ENCODE results near the gene SCT.

Gene SCT

DNA sequence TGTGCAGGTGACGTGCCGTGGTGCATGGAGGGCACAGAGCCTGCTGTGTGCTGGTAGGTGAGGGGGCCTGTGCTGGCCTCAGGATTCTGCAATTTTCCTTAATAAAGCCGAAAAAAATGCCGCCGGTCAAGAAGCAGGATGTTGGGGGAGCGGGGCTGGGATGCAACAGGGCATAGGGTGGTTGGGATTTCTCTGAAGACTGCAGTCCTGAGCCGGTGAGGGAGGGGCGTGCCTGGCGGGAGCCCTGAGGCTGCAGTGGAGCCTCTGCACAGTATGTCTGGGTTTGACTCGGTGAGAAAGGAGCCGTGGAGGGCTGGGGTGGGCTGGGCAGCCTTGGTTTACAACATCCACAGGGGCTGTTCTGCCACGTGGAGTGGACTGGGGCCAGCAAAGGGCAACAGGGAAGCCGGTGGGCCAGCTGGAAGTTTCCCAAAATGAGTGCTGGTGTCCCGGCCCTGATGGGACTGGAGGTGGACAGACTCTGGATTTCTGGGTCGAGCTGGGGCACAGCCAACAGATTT lies 3.6 kb downstream of the SCT start:
- DNase-seq (ENCODE audit: low read depth in 3 of 3, low spot score in 1 of 3): no peak

GRCh38 chr11:621838-622237 lies 5.1 kb downstream of the SCT start:
- no peak for DNase-seq (ENCODE audit: low read depth in 3 of 3, low spot score in 1 of 3)

DNA sequence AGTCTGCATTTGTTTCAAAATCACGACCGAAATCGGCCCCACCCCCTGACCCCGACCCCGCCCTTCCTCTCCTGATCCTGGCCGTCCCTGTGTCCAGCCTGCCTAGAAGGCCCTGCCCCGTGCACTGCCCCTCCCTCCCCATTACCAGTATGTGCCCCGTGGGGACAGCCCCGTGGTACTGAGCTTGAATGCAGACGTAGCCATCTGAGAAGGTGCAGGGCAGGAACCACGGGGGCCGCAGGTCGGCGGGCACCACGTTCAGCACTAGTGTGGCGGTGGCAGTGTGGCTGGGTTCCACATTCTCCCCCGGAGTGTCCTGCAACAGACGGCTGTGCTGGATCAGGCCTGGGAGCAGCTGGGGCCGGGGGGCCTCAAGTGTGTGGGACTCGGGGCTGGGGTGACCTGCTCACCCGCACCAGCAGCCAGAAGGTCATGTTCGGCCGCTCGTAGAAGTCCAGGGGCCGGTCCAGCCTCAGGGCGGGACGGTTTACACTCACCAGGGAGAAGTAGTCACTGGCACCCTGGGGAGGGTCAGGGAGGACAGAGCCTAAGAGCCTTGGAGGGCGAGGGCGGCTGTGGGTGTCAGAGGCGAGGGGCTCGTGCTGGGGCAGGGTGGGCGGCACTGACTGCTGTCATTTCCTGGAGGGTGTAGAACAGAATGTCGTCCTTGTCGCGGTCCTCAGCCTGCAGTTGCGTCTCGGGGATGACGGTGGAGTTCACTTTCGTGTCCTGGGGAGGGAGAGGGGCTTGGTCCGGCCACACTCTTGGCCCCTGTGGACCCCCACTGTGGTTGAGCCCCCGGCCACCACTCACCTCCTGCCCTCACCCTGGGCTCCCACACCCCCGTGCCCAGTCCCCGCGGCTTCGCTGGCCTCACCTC lies 5.8 kb downstream of the SCT start:
- no peak for DNase-seq (ENCODE audit: low read depth in 3 of 3, low spot score in 1 of 3)

DNA sequence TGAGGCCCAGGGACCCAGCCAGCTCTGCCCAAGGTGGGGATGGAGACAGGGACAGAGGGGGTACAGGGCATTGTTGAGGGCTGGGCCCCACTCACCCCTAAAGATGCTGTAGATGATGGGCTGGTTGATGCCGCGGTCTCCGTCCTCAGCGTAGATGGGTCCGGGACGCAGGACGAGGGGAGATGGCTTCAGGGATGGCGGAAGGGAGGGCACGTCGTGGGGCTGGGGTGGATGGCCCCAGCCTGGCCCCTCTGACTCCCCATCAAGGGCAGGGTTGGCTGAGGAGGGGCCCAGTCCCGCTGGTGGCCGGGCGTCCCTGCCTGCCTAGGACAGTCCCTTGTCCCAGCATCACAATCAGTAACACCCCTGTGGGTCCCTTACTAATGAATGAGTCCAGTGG lies 6.8 kb downstream of the SCT start:
- DNase-seq (ENCODE audit: low read depth in 3 of 3, low spot score in 1 of 3): no peak

DNA sequence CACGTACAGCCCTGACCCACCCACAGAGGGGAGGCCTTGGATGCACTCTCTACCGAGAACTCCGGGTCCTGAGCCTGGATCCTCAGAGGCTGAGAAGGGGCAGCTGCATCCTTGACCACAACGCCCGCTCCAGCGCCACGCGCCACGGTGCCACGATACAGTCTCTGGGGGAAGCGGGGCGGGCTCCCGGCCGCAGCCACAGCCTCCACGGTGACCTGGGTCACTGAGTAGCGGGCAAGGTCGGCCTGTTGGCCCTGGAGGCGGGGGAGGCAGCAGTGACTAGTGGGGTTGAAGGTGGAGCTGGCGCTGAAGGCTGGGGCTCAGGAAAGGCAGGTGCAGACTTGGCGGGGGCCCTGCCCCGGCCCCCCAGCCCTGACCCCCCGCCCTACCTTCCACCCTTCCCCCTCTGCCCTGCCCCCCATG lies 7.3 kb downstream of the SCT start:
- no peak for DNase-seq (ENCODE audit: low read depth in 3 of 3, low spot score in 1 of 3)

DNA sequence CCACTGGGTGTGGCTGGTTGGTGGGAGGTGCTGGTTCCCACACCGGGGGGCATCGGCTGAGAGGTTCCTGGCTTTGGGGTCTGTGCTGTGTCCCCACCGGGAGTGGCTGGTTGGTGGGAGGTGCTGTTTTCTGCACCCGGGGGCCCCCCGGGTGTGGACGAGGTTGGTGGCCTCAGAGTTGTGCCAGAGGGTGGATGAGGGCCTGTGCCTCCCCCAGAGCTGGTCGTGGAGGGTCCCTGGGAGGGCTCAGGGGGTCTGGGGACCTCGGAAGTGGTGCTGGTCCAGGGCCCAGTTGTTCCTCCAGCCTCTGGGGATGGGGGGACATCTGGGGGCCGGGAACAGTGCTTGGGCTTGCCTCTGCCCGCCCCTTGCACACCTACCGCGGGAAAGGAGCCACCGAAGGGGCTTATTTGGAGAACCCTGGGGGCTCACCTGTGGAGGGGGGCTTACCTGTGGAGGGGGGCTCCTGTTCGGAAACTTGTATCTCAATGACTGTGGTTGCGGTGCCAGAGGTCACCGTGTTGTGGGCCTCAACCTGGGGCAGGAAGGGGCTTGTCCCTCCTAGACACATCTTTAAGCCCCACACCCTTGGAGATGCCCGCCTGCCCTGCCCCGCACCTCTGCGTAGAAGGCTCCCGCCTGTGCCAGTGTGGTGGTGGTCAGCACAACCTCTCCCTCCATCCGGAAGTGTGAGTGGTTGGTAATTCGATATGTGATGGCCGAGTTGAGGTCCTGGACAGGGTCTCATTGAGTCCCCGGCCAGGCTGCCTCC lies 7.9 kb downstream of the SCT start:
- DNase-seq (ENCODE audit: low read depth in 3 of 3, low spot score in 1 of 3): no peak

- DNase-seq (ENCODE audit: low read depth in 3 of 3, low spot score in 1 of 3): no peak
Measured at GRCh38 chr11:617912-618682, 8.9 kb downstream of the SCT start.

- DNase-seq (ENCODE audit: low read depth in 3 of 3, low spot score in 1 of 3): no peak
Measured at GRCh38 chr11:617199-617911, 9.6 kb downstream of the SCT start.

GRCh38 chr11:616320-617198 lies 10.4 kb downstream of the SCT start:
- no peak for DNase-seq (ENCODE audit: low read depth in 3 of 3, low spot score in 1 of 3)

DNA sequence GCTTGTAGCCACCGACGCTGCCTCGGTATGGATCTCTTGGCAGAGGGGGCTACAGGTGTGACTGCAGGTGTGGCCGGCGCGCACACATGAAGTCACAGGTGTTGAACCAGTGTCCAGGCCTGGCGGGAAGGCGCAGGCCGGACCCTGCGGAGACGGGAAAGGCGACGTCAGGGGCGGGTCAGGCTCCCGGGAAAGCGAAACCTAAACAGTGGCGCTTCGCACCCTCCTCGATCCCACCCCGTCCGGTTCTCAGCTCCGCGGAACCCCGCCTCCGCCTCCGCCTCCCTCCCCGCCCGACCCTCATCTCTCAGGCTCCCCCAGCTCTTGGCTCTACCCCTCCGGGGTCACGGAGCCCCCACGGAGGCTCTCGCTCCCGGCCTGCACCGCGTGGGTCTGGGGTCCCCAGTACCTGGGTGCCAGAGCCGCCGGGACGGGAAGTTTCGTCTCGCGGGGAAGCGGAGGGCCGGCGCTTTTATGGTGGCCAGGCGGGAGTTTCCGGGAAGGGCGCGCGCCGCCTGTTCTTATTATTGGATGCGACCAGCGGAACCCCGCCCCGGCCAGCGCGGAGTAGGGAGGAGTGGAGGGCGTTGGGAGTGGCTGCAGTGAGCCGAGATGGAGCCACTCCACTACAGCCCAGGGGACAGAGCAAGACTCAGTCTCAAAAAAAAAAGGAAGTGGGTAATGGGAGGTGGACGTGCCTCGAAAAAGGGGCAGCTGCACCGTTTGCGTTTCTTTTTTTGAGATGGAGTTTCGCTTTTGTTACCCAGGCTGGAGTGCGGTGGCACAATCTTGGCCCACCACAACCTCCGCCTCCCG lies 11.3 kb downstream of the SCT start, which contains the start of gene IRF7:
IRF7 (minus strand) TSS at position 447 of the 816 bp plus-strand sequence. CDS start 586 bp downstream, outside the sequence.
- peak; percentile 67 to 73 (median 69) for DNase-seq (ENCODE audit: low read depth in 3 of 3, low spot score in 1 of 3)

GRCh38 chr11:614623-615503 lies 12.1 kb downstream of the SCT start:
- DNase-seq (ENCODE audit: low read depth in 3 of 3, low spot score in 1 of 3): no peak

DNA sequence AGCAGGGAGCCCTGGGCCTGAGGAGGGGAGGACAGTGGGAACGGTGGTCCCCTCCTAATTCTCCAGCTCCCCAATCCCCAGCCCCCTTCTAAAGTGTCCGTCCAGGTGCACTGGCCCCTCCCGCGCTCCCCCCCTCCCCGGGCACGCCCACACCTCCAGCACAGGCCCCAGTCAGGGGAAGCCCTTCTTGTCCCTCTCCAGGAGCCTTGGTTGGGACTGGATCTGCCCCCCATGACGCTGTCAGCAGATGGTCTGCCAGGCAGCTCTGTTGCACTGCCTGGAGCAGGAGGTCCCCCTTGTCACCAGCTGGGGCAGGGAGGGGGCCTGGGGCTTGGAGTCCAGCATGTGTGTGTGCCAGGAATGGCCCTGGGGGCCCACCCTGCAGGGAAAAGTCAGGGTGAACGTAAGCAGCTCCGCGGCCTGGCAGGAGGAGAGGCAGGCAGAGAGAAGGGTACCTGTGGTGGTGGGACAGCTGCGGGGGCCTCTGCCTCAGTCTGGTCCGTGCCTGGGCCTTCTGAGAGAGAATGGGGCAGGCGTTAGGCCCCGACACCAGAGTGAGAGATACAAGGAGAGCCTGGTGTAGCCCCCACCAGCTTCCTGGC lies 12.9 kb downstream of the SCT start:
- DNase-seq (ENCODE audit: low read depth in 3 of 3, low spot score in 1 of 3): no peak

DNA sequence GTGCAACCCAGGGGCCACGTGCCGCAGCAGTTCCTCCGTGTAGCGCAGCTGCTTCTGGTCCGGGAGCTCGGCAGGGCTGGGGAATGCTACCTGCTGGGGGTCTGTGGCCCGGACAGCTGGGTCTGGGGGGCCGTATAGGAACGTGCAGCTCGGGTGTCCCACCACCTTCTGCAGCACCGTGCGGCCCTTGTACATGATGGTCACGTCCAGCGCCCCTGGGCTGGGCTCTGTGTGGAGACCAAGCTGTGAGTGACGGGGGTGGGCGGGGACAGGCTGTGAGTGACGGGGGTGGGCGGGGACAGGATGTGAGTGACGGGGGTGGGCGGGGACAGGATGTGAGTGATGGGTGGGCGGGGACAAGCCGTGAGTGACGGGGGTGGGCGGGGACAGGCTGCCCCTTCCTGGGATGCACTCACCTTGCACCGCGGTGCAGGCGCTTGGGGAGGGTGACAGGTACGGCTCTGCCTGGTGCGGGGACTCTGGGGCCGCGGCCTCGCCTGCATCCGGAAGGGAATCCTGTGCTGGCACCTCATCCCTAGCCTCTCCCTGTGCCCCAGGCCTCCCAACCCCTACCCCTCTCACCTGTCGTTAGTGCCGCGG lies 13.5 kb downstream of the SCT start:
- peak; percentile 50 to 71 (median 70) for DNase-seq (ENCODE audit: low read depth in 3 of 3, low spot score in 1 of 3)

DNA sequence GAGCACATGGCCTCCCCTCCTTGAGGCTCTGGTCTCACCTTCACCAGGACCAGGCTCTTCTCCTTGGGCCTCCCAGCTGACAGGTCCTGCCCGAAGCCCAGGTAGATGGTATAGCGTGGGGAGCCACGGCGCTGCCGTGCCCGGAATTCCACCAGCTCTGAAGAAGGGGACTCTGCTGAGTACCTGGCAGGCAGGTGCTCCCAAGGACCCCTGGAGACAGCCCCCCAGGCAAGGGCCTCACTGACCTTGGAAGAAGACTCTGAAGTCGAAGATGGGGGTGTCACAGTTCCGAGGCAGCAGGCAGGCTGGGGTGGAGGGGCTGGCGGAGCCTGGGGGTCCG lies 14.1 kb downstream of the SCT start:
- DNase-seq (ENCODE audit: low read depth in 3 of 3, low spot score in 1 of 3): no peak

- DNase-seq (ENCODE audit: low read depth in 3 of 3, low spot score in 1 of 3): no peak
Measured at GRCh38 chr11:612201-612960, 14.6 kb downstream of the SCT start.

All from stimulated activated CD4-positive, alpha-beta T cell treated with anti-CD3 and anti-CD28 coated beads, TNF-alpha, amount 100 ng/mL, for 1 hour (primary cell).